HG03103 (cell line): Measurements from ENCODE around the gene PPFIBP1.

Experiments
- ATAC-seq: cut with Tn5 transposase; IDR thresholded peaks from one replicate; pipeline ENCODE4 v1.9.1; 2021; ENCODE audit warnings: low read depth; ENCODE audit not compliant: unreplicated experiment

Gene PPFIBP1

GRCh38 chr12:27743601-27744000 lies 219.6 kb downstream of the PPFIBP1 start:
- ATAC-seq = no peak
